GM21381 (cell line): ENCODE measurements around the gene RASIP1.
"Not testable (repeated sequence)": the region's sequence is repeated elsewhere in the genome, so short reads cannot be mapped to it uniquely, and the experiment has no call there.

ENCODE experiments used
- ATAC-seq: cut with Tn5 transposase; IDR thresholded peaks from one replicate; pipeline ENCODE4 v1.9.1; 2021; ENCODE audit warnings: mild to moderate bottlenecking, moderate library complexity; ENCODE audit not compliant: unreplicated experiment

Gene RASIP1

DNA sequence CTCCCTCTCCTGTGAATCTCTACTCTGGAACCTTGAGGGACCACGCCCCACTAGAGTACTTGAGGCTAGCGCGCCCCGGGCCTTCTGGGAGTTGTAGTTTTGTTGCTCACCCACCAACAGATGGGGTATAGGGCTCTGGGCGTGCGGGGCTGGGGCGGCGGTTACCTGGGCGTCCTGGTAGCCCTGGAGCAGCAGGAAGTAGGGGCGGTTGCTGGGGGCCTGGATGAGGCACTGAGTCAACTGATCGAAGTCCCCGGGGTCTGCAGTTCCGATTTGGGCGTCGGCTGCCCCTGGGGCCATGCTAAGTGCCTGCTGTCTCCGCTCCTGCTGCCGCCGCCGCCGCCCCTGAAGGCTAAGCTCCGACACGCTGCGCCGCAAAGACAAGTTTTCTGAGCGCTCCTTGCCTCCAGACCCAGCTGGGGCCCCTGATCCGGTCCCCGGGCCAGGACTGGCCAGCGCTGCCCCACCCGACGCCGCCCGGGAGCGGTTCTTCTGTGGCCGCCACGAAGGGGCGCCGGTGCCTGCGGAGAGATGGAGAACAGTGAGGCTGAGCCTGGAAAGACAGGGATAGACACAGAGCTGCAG, 5.3 kb downstream of the RASIP1 start:
- ATAC-seq = no peak

DNA sequence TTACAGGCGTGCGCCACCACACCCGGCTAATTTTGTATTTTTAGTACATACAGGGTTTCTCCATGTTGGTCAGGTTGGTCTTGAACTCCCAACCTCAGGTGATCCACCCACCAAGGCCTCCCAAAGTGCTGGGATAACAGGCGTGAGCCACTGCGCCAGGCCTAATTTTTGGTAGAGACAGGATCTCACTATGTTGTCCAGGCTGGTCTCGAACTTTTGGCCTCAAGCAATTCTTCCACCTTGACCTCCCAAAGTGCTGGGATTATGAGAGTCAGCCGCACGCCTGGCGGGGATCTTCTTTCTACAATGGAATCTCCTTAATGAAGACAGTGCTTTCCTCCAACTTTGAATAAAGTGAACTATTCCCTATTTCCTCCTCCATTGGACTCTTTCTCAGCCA, 5.8 kb downstream of the RASIP1 start:
- no peak for ATAC-seq

DNA sequence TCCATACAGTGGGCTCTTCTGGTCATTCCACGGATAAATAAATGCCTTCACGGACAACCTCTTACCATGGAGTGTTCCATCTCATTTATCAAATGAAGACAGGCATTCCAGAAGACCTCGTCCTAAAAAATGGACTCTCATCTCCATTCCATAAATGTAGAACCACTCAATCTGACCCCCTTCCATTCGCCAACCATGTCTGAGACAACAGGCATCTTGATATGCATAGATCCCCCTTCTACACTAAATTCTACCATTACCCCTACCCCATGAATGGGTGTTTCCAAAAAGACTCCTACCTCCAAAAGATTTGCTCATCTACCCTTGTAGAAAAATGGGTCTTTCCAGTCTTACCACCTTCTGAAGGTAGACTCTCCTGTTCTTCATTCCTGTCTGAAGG, 9.0 kb downstream of the RASIP1 start:
- no peak for ATAC-seq

DNA sequence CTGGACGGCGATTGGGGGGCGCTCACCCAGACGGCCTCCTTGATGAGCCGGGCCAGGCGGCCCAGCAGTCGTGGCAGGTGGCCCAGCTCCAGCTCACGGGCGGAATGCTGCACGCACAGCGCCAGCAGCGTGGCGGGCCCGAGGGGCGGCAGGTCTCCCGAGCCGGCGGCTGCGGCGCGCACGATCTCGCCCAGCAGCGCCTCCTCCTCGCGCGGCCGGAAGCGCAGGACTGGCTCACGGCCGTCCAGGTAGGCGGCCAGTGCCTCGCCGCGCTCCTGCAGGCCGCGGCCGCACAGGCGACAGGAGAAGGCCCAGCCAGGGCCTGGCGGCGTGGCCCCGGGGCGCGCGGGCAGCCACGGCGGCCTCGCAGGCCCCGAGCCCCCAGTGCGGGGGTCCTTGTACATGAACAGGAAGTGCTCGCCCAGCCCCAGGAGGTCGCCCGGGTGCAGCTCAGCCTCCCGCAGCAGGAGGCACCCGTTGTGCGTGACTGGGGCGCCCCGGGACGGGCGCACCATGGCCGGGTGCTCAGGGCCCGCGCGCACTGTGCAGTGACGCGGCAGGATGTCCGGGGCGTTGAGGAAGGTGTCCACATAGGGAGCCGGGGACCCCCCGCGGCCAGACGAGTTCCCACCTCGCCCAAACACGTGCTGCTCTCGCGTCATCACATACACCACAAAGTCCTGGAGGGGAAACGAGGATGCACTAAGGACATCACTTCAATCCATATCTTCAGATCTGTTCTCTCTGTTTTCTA, 11.3 kb downstream of the RASIP1 start:
- no peak for ATAC-seq

GRCh38 chr19:48726556-48726955, 13.9 kb downstream of the RASIP1 start:
- ATAC-seq = no peak

GRCh38 chr19:48724796-48725753, 15.3 kb downstream of the RASIP1 start:
- ATAC-seq = no peak

GRCh38 chr19:48722196-48722708, 18.2 kb downstream of the RASIP1 start:
- no peak for ATAC-seq

DNA sequence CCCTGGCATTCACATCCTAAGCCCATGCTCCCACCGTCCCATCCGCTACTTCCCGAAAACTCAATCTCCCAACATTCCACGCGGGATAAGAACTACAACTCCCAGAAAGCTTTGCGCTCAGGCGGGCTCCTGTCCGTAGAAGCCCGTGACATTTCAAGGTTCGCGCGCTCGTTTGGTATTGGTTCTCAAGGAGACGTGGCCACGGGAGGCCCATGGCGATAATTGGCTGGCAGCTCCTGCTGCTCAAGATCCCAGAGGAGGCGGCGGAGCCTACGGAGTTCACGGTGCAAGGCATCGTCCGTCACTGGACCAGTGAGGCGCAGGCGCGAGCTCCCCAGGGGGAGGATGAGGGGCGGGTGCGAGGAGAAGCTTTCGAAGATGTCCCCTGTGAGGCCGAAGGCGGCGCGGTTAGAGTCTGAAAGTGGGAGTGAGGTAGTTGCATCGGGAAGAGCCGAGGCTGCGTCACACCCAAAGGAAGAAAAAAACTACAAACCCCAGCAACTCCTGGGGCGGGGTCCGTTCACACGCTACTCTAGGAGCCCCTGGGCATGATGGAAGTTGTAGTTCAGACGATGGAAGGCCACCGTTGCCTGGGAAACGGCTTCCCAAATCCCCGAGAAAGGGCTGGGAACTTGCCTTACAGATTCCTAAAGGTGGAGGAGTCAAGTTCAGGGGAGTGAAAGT, 19.7 kb downstream of the RASIP1 start:
- peak; percentile 84 for ATAC-seq

- no peak for ATAC-seq
Observed at GRCh38 chr19:48720251-48720612, 20.2 kb downstream of the RASIP1 start.

DNA sequence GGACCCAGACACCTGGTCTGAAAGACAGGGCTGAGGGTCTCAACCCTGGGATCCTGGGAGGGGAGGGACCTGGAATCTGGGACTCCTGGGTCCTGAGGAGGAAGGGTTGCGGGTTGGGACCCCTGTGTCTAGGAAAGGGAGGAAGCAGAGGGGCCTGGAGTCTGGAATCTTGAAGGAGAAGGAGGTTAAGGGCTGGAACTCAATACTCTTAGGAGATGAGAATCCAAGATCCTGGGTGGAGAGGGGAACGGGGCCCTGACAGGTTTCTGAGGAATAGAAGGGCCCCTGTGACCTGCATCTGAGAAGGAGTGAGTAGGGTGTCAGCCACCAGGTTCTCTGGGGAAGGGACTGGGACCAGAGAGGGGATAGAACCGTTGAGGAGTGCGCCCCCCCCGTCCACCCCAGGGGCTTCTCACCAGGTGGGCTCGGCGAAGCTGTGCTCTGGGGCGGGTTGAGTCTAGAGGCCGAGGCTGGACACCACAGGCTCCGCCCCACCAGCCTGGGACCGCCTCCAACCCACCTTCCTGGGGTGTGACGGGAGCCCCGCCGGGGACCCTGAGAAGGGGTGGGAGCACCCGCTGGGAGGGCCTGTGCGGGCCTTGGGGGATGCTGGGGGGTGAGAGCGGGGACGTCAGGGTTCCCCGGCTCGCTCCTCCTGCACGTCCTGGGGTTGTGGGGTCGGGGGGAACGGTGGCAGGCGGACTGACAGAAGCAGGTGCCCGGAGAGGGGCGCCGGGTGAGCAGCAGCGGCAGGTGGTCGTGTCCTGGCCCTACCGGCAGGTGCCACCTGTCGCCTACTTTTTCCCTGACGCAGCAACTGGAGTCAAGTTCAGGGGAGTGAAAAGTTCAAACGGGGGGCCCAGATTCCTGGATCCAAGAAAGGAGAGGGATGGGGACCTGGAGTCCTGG, 20.9 kb downstream of the RASIP1 start, which contains the start of gene MAMSTR:
Gene MAMSTR, minus strand, starts transcription at position 463 of the 909 bp plus-strand sequence. CDS start 694 bp downstream, outside the sequence.
- ATAC-seq = no peak

GRCh38 chr19:48718711-48719231, 21.6 kb downstream of the RASIP1 start:
- no peak for ATAC-seq

- ATAC-seq = not testable (repeated sequence)
Observed at GRCh38 chr19:48718106-48718505, 22.3 kb downstream of the RASIP1 start.

DNA sequence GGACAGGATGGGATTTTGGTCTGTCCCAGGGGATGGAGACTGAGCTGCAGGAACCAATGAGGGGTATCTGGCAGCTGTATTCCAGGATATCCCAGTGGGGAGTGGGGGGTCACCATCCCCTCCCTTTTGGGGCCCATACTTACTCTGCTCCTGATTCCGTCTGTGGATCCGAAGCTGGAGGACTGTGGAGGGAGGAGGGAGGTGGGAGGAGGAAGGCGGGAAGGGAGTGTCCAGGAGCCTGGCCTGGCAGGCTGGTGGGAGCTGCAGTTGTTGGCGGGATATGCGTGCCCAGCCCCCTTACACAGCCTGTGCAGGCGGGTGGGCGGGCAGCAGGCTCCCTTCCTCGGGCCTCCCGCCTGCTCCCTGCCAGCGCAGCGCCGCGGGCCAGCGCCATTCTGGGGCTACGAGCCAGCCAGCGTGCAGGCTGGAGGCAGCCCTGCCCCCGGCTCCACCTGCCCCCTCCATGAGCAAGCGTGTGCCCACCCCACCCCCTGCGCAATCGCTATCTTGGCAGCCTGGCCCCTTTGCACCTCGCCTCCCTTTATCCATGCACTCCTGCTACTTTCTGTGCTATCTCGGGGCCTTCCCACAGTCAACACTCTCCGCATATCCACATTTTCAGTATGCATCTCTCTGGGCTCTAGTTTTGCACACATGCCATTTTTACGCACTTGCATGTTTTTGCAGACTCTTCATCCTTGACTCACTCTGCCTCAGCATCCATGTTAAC, 23.7 kb downstream of the RASIP1 start:
- no peak for ATAC-seq

GRCh38 chr19:48715681-48716171, 24.7 kb downstream of the RASIP1 start:
- no peak for ATAC-seq

DNA sequence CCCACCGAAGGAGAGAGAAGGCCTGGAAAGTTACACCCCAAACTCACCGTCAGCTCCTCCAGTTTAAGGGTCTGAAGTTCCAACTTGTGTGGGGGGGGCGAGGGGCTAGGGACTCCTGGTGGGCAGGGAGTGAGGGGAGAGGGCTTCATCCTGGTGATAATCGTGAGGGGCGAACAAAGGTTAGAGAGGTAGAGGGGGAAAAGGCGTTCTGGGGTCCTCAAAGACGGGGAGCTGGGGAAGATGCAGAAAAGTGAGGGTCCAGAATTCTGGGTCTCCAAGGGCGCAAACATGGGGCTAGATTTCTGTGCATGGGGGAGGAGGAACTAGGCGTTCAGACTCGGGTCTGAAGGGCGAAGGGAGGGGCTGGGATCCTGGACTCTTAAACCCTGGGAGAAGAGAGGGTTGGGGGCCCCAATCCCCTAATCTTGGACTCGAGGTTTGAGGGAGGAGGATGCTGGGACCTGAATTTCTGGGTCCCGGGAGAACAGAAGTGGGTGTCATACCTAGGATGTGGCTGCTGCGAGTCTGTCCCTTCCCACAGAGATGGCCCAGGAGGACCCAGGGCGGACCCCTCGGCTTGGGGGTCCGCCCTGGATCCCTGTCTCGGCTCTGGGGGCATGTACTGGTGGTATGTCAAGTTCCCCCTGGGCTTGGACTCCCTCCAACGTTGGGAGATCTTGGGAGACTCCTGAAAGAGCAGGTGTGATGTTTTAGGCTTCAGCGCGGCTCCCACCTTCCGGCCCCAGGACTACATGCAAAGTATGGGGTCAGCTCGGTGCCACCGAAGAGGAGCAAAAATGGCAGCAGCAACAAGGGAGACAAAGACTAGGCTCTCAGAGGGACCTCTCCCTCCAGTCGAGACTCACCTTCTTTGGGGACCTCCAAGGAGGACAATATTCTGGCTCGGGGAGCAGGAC, 25.4 kb downstream of the RASIP1 start:
- no peak for ATAC-seq

- peak; percentile 91 for ATAC-seq
Observed at GRCh38 chr19:48713864-48714755, 26.3 kb downstream of the RASIP1 start.
